Amygdala (tissue), 56 donors: ENCODE measurements around the gene DCC.
"Not testable (repeated sequence)": the region's sequence is repeated elsewhere in the genome, so short reads cannot be mapped to it uniquely, and the experiment has no call there.

Source experiments
- DNase-seq, 56 donors: peaks; one replicate each; lab custom pipeline; 2025; lab: John Stamatoyannopoulos, UW

Gene DCC

DNA sequence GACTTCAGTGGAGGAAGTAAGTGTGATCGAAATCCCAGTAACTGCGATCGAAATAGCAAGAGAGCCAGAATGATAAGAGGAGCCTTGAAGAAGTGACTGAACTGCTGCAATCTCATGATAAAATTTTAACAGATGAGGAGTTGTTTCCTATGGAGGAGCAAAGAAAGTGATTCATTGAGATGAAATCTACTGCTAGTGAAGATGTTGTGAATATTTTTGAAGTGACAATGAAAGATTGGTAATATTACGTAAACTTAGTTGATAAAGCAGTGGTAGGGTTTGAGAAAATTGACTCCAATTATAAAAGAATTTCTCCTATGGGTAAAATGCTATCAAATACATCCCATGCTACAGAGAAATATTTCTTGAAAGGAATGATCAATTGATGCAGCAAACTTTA lies 1103.8 kb downstream of the DCC start:
- no peak for DNase-seq

DNA sequence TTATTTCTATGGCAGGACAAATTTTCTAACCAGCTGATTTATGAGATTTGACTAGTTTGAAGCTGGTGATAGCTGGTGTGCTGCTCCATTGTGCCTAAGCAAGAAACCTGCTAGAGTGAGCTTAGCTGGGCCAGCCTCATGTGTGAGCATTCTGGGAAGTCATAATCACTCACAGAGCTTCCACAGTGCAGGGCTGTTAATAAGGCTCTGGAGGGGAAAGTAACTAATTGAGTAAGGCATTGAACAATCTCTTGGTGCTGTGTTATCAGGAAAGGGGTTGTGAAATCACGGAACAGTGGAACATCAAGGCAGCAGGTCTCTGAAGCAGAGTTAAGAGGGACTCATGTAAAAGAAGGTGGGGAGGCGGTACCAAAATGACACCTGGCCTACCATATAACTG lies 1111.9 kb downstream of the DCC start:
- no peak for DNase-seq

DNA sequence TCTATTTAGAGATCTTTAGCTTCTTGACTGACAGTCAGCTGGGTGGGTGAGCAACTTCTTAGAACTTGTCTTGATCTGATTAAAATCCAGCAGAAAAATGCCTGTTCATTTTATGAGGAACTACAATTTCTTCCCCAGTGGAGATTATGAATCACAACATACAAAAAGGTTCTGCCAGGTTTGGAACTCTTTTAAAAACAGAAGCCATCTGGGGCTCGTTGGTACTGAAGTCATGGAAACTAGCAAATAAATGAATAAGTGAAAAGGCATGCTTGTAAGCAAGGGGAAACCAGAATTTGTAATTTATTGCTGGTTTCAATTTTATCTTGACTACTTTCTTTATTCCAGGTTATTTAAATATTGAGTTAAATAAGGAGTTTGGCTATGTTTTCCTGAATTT lies 1117.1 kb downstream of the DCC start:
- peak in 1 of 56 donors; percentile 14 for DNase-seq

DNA sequence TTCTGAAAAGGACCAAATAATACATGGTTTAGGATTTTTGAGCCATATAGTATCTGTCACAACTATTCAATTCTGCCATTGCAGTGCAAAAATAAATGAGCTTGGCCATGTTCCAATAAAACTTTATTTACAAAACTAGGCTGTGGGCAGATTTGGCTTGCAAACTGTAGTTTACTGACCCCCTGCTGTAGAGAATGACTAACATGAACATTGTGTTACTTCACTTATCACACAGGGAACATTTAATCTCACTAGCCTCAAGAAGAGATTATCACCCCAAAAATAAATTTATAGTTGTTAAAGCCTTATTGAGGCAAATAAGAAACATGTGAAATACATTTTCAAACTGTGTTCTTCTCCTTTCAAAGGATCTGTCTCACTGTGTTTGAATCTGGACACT lies 1118.3 kb downstream of the DCC start:
- no peak for DNase-seq

DNA sequence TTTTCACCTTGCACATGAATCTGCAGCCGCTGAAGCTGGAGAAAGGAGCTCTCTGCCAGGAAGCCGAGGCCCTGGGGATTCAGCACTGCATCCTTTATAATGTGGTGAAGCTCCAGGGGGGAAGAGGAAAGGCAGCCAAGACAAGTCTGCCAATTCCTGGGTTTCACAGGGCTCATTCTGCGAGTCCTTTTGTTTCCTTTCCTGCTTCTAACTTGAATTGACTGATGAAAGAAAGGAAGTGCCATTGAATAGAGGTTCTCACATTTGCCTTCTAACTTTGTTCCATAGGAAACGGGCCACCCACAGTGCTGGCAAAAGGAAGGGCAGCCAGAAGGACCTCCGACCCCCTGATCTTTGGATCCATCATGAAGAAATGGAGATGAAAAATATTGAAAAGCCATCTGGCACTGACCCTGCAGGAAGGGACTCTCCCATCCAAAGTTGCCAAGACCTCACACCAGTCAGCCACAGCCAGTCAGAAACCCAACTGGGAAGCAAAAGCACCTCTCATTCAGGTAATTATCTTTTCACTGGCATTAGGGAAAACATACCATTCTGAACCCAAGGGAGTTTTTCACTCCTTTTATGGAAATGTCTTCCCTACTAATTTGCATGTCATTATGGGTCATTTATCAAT lies 1119.1 kb downstream of the DCC start:
- DNase-seq, result peak in 38 of 56 donors; percentile 1 to 65 (median 15)

DNA sequence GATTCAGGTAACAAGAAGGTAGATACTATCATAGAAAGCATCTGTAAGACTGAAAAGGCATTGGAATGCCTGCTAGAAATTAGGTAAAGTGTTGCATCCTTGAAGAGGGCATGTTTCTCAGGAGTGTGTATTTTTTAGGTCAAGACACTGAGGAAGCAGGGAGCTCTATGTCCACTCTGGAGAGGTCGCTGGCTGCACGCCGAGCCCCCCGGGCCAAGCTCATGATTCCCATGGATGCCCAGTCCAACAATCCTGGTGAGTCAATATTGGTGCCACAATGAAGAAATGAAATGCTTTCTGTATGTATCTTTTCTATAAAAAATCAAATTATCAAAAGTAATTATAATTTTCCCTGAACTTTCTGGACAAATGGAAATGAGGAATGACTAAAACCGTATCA lies 1127.8 kb downstream of the DCC start:
- DNase-seq, result no peak

DNA sequence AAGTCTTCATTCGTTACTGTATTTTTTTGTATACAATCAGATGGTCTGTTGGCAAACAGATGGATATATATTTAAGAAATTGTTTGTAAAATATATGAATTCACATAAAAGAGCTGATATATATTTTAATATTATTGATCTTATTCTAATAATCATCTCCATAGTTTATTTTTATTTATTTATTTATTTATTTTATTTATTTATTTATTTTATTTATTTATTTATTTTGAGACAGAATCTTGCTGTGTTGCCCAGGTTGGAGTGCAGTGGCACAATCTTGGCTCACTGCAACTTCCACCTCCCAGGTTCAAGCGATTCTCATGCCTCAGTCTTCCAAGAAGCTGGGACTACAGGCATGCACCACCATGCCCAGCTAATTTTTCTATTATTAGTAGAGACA lies 1128.2 kb downstream of the DCC start:
- DNase-seq, result not testable (repeated sequence)

DNA sequence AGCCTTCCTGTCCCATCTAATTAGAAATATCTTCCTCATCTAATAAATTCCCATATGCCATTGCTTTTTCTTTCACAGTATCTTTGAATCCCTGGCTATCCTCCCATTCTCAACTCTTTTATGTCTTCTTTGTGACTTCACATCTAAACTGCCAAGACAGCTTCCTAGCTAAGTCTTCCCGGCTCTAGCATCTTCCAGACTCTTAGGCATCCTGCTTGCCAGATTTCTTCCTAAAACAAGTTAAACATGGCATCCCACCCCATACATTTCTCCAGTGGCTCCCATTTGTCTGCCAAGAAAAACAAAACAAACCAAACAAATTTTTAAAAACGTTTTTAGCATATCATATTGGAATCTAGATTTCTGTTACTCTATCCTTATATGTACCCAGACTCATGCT lies 1132.5 kb downstream of the DCC start:
- no peak for DNase-seq

DNA sequence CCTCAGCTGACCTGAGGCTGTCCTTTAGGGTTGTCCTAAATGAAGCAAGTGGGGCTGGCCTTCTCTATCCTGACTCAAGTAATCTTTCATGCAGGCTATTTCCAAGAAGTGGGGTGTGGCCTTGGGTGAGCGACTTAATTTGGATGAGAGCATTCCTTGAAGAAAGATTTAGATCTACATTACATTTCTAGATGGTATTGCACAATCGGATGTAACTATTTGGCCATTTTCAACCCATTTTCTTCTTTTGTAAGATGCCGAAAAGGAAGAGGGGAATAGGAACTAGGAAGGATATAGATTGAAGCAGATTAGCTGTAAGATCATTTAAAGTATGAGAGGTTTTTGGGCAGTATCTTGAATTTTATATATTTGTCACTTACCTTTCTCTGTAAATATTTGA lies 1138.2 kb downstream of the DCC start:
- DNase-seq, result no peak

DNA sequence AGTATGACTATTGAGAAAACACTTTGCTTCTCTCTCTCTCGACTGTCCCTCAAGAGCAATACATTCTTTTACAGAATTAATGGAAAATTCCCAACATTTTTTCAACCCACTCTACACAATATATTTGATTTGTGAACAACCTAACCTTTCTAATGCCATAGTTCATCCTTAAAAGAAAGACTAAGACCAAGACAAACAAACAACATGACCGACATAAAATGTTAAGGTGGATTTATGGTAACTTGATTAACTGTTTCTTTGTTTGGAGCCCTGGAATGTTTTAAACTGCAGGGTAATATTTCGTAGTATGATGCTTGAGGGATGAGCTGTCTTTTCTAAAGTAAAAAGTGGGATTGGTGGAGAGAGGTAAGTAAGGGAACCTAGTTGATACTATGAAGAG lies 1146.3 kb downstream of the DCC start:
- DNase-seq, result no peak

DNA sequence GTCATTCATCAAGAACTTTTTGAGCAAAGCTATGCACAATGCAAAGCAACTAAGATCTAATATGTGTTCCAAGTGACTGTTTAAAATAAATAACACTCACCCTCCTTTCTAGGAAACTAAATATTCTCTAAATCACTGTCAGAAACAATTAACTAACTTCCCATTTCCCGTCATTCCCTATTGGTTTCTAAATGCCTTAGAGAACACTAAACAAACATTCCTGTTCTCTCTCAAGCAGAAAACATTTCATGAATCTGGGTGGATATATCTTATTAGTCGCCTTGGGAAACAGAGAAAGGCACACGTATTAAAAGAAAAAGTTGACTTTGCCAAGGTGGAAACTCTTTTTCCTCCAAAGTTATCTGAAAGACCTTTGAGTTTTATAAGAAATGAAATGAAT lies 1149.3 kb downstream of the DCC start:
- no peak for DNase-seq

DNA sequence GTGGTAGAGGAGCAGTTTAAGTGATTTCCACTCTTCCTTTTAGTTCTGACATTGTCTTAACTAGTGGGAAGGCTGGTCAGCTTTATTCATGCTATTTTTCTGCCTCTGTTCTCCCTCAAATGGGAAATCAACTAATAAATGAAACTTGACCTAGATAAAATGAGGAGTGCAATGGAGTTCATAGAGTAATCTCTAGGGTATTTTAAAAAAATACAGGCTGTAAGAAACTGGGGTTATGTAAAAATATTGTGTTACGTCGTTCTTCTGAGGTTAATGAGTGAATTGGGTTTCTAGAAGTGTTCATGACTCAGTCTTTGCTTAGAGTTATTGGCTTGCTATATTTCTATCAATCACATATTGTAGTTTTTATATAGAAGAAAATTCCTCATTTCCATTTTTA lies 1150.0 kb downstream of the DCC start:
- DNase-seq, result no peak

DNA sequence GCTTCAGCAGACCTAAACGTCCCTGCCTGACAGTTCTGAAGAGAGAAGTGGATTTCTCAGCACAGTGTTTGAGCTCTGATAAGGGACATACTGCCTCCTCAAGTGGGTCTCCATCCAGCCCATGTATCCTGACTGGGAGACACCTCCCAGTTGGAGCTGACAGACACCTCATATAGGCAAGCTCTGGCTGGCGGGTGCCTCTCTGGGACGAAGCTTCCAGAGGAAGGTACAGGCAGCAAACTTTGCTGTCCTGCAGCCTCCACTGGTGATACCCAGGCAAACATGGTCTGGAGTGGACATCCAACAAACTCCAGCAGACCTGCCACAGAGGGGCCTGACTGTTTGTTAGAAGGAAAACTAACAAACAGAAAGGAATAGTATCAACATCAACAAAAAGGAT lies 1156.0 kb downstream of the DCC start:
- no peak for DNase-seq

DNA sequence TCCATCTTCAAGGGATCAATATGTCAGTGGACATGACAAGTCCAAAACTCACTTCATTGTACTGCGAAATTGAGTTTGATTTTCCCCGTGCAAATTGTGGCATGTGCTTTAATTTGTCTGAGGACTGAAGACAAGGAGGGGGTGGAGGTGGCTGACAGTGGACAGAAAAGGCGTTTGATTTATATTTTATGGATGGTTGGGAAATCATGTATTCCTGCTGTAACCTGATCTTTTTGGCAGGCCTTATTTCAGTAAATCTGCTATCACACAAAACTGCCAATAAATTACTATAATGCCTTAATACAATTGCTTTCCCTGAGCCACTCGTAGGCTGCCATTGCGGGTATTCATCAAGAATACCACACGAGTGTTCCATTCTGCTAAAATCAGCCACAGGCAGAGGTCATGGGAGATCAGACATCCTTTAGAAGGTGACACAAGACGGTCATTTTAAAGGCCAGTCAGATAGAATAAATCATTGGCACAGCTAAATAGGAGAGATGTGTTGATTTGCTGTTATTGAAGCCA lies 1164.0 kb downstream of the DCC start:
- DNase-seq, result no peak

DNA sequence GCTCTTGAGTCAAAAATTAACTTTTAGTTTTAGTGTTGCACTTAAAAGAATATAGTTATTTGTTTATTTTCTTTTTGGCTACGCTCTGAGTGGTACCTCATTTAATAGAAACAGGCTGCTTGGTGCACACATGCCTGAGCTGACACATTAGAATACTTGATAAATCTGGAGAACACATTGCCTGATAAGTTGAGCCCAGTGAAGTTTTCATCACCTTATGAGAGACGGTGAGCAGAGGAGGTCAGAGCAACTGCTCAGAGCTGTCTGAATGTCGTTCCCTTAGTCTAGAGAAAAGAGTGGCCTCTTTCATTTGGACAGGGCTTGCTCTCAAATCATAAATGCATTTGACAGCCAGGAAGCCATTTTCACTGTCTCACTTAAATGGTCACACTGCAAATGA lies 1168.5 kb downstream of the DCC start:
- DNase-seq, result no peak

DNA sequence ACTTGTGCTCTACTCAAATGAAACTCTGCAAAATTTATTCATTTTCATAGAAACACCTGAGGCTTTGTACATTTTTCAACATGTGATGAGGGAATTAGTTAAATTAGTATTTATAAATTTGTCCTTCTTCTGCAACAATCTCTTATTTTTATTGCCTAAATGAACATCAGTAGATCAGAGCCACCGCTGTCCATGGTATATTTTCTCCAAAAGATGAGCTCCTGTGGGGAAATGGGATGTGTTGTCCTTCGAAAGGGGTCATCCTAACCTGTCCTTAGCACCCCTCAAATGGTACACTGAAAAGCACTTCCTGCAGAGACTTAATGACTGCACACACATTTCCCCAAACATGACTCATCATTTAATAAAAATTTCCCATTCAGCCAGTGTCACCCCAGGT lies 1169.9 kb downstream of the DCC start:
- no peak for DNase-seq

DNA sequence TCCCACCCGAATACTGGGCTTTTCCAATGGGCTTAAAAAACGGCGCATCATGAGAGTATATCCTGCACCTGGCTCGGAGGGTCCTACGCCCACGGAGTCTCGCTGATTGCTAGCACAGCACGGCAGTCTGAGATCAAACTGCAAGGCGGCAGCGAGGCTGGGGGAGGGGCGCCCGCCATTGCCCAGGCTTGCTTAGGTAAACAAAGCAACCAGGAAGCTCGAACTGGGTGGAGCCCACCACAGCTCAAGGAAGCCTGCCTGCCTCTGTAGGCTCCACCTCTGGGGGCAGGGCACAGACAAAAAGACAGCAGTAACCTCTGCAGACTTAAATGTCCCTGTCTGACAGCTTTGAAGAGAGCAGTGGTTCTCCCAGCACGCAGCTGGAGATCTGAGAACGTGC lies 1171.7 kb downstream of the DCC start:
- DNase-seq, result not testable (repeated sequence)

DNA sequence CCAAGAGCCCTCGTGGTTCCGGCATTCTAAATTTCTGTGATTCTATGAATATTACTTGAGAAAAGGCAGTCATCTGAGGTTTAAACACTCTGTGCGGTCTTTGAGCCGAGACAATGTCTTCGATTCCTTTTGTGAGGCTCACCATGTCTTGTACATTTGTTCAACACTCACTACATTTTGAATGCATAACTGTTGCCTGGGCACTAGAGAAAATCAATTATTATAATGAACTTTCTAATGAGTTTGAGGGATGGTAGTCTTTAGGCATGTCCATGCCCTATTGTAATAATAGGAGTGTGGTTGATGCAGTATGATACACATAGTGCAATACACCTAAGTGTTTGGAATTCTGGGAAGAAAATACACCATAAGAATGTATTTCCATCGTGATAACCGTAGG lies 1181.1 kb downstream of the DCC start:
- no peak for DNase-seq

DNA sequence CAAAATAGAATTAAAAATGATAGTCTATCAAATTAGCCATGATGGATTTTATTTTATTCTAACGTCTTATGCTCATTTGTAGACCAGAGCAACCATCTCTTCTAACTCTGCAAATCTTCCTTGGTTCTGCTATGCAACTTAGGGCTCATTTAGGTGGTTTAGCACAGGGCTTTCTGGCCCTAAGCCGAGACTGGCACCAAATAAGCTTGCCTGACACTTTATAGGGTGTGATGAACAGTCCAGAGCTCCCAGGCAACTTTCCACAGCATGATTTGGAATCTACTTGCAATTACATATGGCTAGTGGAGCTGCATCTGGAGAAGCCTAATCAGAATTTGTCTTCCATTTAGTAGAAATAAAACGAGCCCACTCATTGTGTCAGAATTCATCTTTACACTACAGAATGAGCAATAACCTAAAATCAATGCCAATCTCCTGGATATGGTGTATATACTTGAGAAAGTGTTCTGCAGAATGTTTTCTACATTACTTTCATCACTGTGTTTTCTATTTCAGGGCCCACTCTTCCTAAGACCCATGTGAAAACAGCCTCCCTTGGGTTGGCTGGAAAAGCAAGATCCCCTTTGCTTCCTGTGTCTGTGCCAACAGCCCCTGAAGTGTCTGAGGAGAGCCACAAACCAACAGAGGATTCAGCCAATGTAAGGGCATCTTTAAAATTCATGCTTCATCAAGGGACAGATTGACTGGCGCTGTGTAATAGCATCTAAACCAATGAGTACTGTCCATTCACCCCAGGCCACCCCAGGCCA lies 1186.3 kb downstream of the DCC start:
- no peak for DNase-seq

DNA sequence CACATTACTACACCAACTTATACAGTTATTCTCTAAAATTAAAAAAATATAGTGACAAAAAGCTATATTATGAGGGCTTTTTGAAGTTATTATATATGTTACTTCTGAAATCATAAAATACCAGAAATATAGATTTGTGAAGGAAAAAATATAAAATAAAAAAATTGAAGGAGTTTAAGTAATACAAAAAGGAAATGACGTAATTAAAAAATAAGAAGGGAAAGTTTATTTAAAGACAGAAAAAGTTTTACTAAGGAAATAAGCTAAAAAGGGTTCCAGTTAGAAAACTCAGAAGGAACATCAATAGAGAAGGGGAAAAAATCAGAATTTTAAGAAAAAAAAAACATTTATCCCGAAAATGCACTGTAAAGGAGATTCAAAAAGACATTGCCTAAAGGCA lies 1187.4 kb downstream of the DCC start:
- no peak for DNase-seq

DNA sequence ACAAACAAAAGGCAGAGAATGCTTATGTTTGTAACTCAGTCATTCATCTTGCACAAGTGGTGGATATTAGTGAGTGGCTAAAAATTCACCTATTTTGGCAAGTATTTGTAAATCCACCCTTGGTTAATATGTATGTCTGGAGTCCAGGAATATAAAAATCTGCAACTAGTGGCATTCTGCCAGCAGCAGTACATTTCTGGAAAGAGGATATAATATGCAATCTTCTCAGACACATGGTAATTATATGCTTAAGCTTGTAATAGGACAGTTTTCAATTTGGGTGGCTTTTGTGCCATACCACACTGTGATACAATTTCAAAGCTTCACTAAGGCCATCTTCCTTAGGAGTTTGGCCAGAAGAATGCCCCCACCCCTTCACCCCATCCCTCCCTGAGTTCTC lies 1191.2 kb downstream of the DCC start:
- no peak for DNase-seq

DNA sequence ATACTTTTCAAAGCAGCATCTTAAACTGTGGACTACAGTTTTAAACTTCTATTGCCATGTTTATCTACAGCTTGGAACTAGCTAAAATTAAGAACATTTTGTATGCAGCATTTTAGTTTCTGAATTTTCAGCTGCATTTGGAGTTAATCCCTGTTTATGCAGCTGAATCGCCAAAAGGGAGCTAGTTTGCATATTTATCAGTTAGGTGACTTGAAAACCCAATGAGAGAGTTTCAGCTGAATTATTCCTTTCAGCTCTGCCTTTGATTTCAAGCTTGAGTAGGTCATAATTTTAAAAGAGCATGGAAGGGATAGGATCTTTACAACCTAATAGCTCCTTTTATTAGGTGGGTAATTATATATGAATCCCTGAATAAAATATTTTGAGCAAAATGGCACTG lies 1191.9 kb downstream of the DCC start:
- no peak for DNase-seq
